GM19463 (cell line): ENCODE data around the gene SCARB1.
"Not testable (repeated sequence)": the region's sequence is repeated elsewhere in the genome, so short reads cannot be mapped to it uniquely, and the experiment has no call there.

ENCODE experiments used
- ATAC-seq: cut with Tn5 transposase; IDR thresholded peaks from one replicate; pipeline ENCODE4 v1.9.1; 2021; ENCODE audit warnings: mild to moderate bottlenecking, moderate library complexity; ENCODE audit not compliant: unreplicated experiment

Gene SCARB1

GRCh38 chr12:124884587-124885438 lies 21.1 kb upstream of the SCARB1 start:
- ATAC-seq: peak; percentile 92

GRCh38 chr12:124883263-124884130 lies 19.8 kb upstream of the SCARB1 start:
- ATAC-seq: no peak

- ATAC-seq: no peak
Measured at GRCh38 chr12:124881123-124881522, 17.5 kb upstream of the SCARB1 start.

GRCh38 chr12:124880335-124880734 lies 16.7 kb upstream of the SCARB1 start:
- not testable (repeated sequence) for ATAC-seq

- no peak for ATAC-seq
Measured at GRCh38 chr12:124878795-124879516, 15.3 kb upstream of the SCARB1 start.

GRCh38 chr12:124877423-124877822 lies 13.8 kb upstream of the SCARB1 start:
- no peak for ATAC-seq

- ATAC-seq: no peak
Measured at GRCh38 chr12:124876171-124876570, 12.5 kb upstream of the SCARB1 start.

GRCh38 chr12:124875803-124876132 lies 12.1 kb upstream of the SCARB1 start:
- no peak for ATAC-seq

- no peak for ATAC-seq
Measured at GRCh38 chr12:124874988-124875802, 11.5 kb upstream of the SCARB1 start.

- ATAC-seq: no peak
Measured at GRCh38 chr12:124874188-124874587, 10.5 kb upstream of the SCARB1 start.

- ATAC-seq: no peak
Measured at GRCh38 chr12:124872068-124872719, 8.5 kb upstream of the SCARB1 start.

- no peak for ATAC-seq
Measured at GRCh38 chr12:124871297-124871696, 7.6 kb upstream of the SCARB1 start.

GRCh38 chr12:124870515-124870914 lies 6.9 kb upstream of the SCARB1 start:
- no peak for ATAC-seq

- peak; percentile 56 for ATAC-seq
Measured at GRCh38 chr12:124869059-124869665, 5.5 kb upstream of the SCARB1 start.

GRCh38 chr12:124868252-124869058 lies 4.8 kb upstream of the SCARB1 start:
- ATAC-seq: no peak

GRCh38 chr12:124867401-124867930 lies 3.8 kb upstream of the SCARB1 start:
- no peak for ATAC-seq

- ATAC-seq: no peak
Measured at GRCh38 chr12:124866883-124867400, 3.3 kb upstream of the SCARB1 start.

GRCh38 chr12:124866195-124866882 lies 2.7 kb upstream of the SCARB1 start:
- no peak for ATAC-seq
